A673 (cell line): ENCODE data around the gene TTLL8.

Source experiments
- CTCF ChIP-seq: fragments of 300-800, 200-600 bp; sonication (generic); conservative IDR thresholded peaks from 2 replicates; pipeline ENCODE4 v1.5.1; 2017; ENCODE audit warnings: low read depth, mild to moderate bottlenecking, antibody characterized with exemption, low read length, moderate library complexity, mixed read lengths
- EZH2 ChIP-seq: fragments of 200-600 bp; sonication (generic); IDR thresholded peaks from 2 replicates; pipeline ENCODE4 v1.6.1; 2017; ENCODE audit warnings: borderline replicate concordance, low read depth, mild to moderate bottlenecking, mixed read lengths, antibody characterized with exemption, low read length; ENCODE audit not compliant: poor library complexity, severe bottlenecking

- TF ChIP-seq CTCF (no peak), EZH2 (no peak)
These were observed 53.2 kb downstream of the TTLL8 start for GRCh38 chr22:50004918-50005317.
